ENCODE measurements around the gene GCSH. TPM values are rescaled to one million over a fixed set of nuclear protein-coding genes. Genes with fewer than 3 reads are reported as not detected.
A peak's percentile ranks its signal among the peaks of the same experiment; 100 is the strongest.

GCSH gene
- total and polyA plus RNA-seq, 2 of the 13 experiments (the other 11 are each of a cell fraction or from before 2014, with no cell fraction given): 35.9 to 103 TPM

GRCh38 chr16:81053761-81054160 is 42.4 kb downstream of the GCSH start (continued):
- TF ChIP-seq ZNF160 (CRISPR knock-in tag; IDR thresholded peaks at IDR 0.05) (no peak), NFE2L2 (IDR thresholded peaks at IDR 0.05; ENCODE audit: low read length) (no peak), MXD4 (CRISPR knock-in tag; IDR thresholded peaks at IDR 0.05) (no peak)

- Histone ChIP-seq H2AFZ (ENCODE audit: low read length) (no peak overlapping the region), H3K4me2 (ENCODE audit: low read depth, low read length) (no peak overlapping the region), H3K4me1 (ENCODE audit: insufficient read depth, low read length) (peaks cover 21% of the 10 kb centered on the region), H3K9ac (ENCODE audit: insufficient read depth, low read depth, low read length) (no peak overlapping the region), H3K27ac (ENCODE audit: extremely low read length, insufficient read depth, low read length) (no peak overlapping the region), H4K20me1 (ENCODE audit: insufficient read depth, low read length) (peaks cover 2% of the 10 kb centered on the region; the same call in 1 of the 2 replicates), H3K27me3 (ENCODE audit: control insufficient read depth in 1 of 2, insufficient read depth in 2 of 2, low read length in 2 of 2) (no peaks in the 10 kb centered on the region), H3K36me3 (replicated peaks in 1 of 2; ENCODE audit: control insufficient read depth in 1 of 2, insufficient read depth in 2 of 2, low read length in 2 of 2) (peaks cover 17 to 55% of the 10 kb centered on the region in 2 experiments), H3K79me2 (ENCODE audit: insufficient read depth, low read length) (peaks cover 16% of the 10 kb centered on the region), H3K9me3 (ENCODE audit: low read length) (no peaks in the 10 kb centered on the region), H3K4me3 (replicated peaks in 1 of 3; ENCODE audit: insufficient read depth in 1 of 3, low read depth in 2 of 3, low read length in 3 of 3) (no peak overlapping the region)
- in situ Hi-C loops (cut with HindIII; ENCODE audit: extremely low pct_ligation_motif_present, low pct_unique_long_range_greater_than_20kb) (loop anchor here (25.0 kb wide), 1 partner anchor 694 kb away; no protein-coding TSS in a partner anchor), intact Hi-C loops (cut with micrococcal nuclease; ENCODE audit: unreplicated experiment) (no loop called here)
- no TSS peak for BruUV-seq (replicated peaks)
- peak; percentile 16 for DNase-seq (ENCODE audit: low spot score)
- no peak for ATAC-seq
- ChIA-PET CTCF (ENCODE audit: low intra/inter-chr PET ratio, low total read pairs) (no interaction called here), POLR2A (no interaction called here)
- no peak for FAIRE-seq
- 95% methylated on average over 2 of the region's 2 CpGs for whole genome bisulfite sequencing (ENCODE audit: low lambda C conversion rate)
- TF ChIP-seq SOX13 (IDR thresholded peaks at IDR 0.05): no peak
- peak in 1 of 2 experiments; percentile 41; a peak in 1 of 4 replicates for TF ChIP-seq SOX13 (CRISPR knock-in tag; conservative IDR thresholded peaks at IDR 0.05 in 1 of 2, IDR thresholded peaks at IDR 0.05 in 1 of 2)
- no peak for TF ChIP-seq SOX6 (IDR thresholded peaks at IDR 0.05)
- peak; percentile 62 for TF ChIP-seq SOX6 (CRISPR knock-in tag; IDR thresholded peaks at IDR 0.05)
- 0 out of 2 replicates have a peak, but pooled peaks have one; percentile 17 for TF ChIP-seq PAXIP1 (CRISPR knock-in tag; conservative IDR thresholded peaks at IDR 0.05)
- TF ChIP-seq, protein P1, sequence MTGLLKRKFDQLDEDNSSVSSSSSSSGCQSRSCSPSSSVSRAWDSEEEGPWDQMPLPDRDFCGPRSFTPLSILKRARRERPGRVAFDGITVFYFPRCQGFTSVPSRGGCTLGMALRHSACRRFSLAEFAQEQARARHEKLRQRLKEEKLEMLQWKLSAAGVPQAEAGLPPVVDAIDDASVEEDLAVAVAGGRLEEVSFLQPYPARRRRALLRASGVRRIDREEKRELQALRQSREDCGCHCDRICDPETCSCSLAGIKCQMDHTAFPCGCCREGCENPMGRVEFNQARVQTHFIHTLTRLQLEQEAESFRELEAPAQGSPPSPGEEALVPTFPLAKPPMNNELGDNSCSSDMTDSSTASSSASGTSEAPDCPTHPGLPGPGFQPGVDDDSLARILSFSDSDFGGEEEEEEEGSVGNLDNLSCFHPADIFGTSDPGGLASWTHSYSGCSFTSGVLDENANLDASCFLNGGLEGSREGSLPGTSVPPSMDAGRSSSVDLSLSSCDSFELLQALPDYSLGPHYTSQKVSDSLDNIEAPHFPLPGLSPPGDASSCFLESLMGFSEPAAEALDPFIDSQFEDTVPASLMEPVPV (CRISPR knock-in tag; IDR thresholded peaks at IDR 0.05): no peak
- TF ChIP-seq SALL1 (CRISPR knock-in tag; IDR thresholded peaks at IDR 0.05): no peak
- TF ChIP-seq ZC3H4 (CRISPR knock-in tag; IDR thresholded peaks at IDR 0.05; ENCODE audit: borderline replicate concordance): no peak
- peak; percentile 48; the same call in 1 of the 2 replicates for TF ChIP-seq SOX5 (CRISPR knock-in tag; IDR thresholded peaks at IDR 0.05; ENCODE audit: borderline replicate concordance)
- TF ChIP-seq NFIC (IDR thresholded peaks at IDR 0.05; ENCODE audit: low read length): no peak
- TF ChIP-seq POGZ (CRISPR knock-in tag; IDR thresholded peaks at IDR 0.05): no peak
- no peak for TF ChIP-seq HNRNPK (IDR thresholded peaks at IDR 0.05; ENCODE audit: low read depth, low read length, poor library complexity, severe bottlenecking)
- TF ChIP-seq ZFY (CRISPR knock-in tag; IDR thresholded peaks at IDR 0.05): no peak
- no peak for TF ChIP-seq KMT2B (CRISPR knock-in tag; IDR thresholded peaks at IDR 0.05)
- no peak for TF ChIP-seq MAFG (CRISPR knock-in tag; IDR thresholded peaks at IDR 0.05)
- TF ChIP-seq ATF1 (CRISPR knock-in tag; IDR thresholded peaks at IDR 0.05): no peak
- TF ChIP-seq CEBPG (CRISPR knock-in tag; IDR thresholded peaks at IDR 0.05): peak; percentile 80
- TF ChIP-seq, protein P2, sequence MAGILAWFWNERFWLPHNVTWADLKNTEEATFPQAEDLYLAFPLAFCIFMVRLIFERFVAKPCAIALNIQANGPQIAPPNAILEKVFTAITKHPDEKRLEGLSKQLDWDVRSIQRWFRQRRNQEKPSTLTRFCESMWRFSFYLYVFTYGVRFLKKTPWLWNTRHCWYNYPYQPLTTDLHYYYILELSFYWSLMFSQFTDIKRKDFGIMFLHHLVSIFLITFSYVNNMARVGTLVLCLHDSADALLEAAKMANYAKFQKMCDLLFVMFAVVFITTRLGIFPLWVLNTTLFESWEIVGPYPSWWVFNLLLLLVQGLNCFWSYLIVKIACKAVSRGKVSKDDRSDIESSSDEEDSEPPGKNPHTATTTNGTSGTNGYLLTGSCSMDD (CRISPR knock-in tag; IDR thresholded peaks at IDR 0.05): no peak
Observed at GRCh38 chr16:81042821-81043220, 53.4 kb downstream of the GCSH start.
